Thyroid gland (tissue), 4 donors: Measurements from ENCODE around the gene PXDN. TPM values are rescaled to one million over a fixed set of nuclear protein-coding genes. Genes with fewer than 3 reads are reported as not detected.
"Not testable (repeated sequence)": the region's sequence is repeated elsewhere in the genome, so short reads cannot be mapped to it uniquely, and the experiment has no call there.

Source experiments
- DNase-seq, 2 donors: peaks; one replicate each; pipeline ENCODE4 v3.0.0-alpha.2; 2019
- H3K27ac ChIP-seq, 3 donors: fragments of 200-600 bp; sonication (generic); 1 replicate in 2 of 3; 2 replicates in 1 of 3; pipeline ENCODE4 v1.5.1; 2016 to 2019; ENCODE audit warnings: mild to moderate bottlenecking in 1 of 3, moderate library complexity in 1 of 3
- H3K27me3 ChIP-seq: fragments of 200-600 bp; sonication (generic); one replicate; pipeline ENCODE4 v1.5.1; 2019
- H3K36me3 ChIP-seq, 2 donors: fragments of 200-600 bp; sonication (generic); one replicate each; pipeline ENCODE4 v1.5.1; 2016 to 2019
- H3K4me1 ChIP-seq, 2 donors: fragments of 200-600 bp; sonication (generic); one replicate each; pipeline ENCODE4 v1.5.1; 2017 to 2019
- H3K4me3 ChIP-seq, 3 donors: fragments of 200-600 bp; sonication (generic); replicated peaks in 1 of 3; 1 replicate in 2 of 3; 2 replicates in 1 of 3; pipeline ENCODE4 v1.5.1; 2016; ENCODE audit warnings: mild to moderate bottlenecking in 1 of 3
- H3K9me3 ChIP-seq: fragments of 200-600 bp; sonication (generic); one replicate; pipeline ENCODE4 v1.5.1; 2017
- POLR2A ChIP-seq, 2 donors: fragments of 450-650 bp; IDR thresholded peaks; one replicate each; pipeline ENCODE4 v1.6.1; 2017; ENCODE audit warnings: antibody characterized with exemption in 2 of 2, mild to moderate bottlenecking in 2 of 2, moderate library complexity in 1 of 2
- WGBS, 2 donors: methylation state at CpG; one replicate each; pipeline ENCODE4 v1.1.5; 2017; 5-methylcytosine and 5-hydroxymethylcytosine counted together
- intact Hi-C: fragments of 100-400 bp; cut with DNase I; formaldehyde crosslinking; loops from one replicate; pipeline ENCODE4 v1.15.1; 2023
- total RNA-seq, 4 donors: library from RNA; depleted of rRNA; stranded (reverse); fragments of >200 nt; gene quantifications; one replicate each; pipeline ENCODE4 v1.2.3, GENCODE V29; 2016
- TF ChIP-seq, protein P1 (sequence below), 6 experiments: fragments of 200-600 bp in 3 of 6; fragments of 450-650 bp in 3 of 6; sonication (generic) in 3 of 6; IDR thresholded peaks; one replicate each; pipeline ENCODE4 v1.5.1; 2016 to 2019; ENCODE audit warnings: antibody characterized with exemption in 6 of 6, mild to moderate bottlenecking in 2 of 6, inconsistent platforms in 1 of 6, moderate library complexity in 1 of 6

PXDN gene
- total RNA-seq, 4 donors from 2014 or later = 6.9 to 17.3 (median 13.6) TPM

DNA sequence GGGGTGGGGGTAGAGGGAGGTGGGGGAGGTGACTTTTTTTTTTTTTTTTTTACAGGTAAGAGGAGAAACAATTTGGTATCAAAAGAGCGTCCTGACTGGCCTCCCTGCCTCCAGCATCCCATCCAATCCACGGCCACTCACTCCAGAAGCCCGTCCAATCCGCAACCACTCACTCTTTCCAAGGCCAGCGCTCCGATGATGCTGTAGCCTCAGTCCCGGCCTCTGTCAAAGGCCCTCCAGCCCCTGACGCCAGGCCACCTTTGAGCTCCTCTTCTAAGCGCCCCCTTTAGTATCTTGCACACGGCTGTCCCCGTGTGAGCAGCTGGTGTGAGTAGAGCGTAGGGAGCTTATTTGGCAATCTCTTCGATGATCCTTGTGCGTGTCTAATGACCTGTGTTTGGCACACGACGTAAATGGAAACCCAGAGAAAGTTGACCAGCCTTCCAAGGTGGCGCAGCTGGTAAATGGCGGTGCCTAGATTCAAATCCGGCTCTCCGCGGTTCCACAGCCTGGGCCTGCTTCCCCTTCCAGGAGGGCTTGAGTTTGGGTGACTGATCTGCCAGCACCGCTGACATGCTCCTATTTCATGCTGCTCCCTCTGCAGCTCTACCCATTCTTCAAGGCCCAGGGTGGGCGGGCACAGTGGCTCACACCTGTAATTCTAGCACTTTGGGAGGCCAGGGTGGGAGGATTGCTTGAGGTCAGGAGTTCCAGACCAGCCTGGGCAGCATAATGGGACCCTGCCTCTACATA, 23.8 kb upstream of the PXDN start:
- no peak for TF ChIP-seq POLR2A (IDR thresholded peaks at IDR 0.05)
- TF ChIP-seq, protein P1, sequence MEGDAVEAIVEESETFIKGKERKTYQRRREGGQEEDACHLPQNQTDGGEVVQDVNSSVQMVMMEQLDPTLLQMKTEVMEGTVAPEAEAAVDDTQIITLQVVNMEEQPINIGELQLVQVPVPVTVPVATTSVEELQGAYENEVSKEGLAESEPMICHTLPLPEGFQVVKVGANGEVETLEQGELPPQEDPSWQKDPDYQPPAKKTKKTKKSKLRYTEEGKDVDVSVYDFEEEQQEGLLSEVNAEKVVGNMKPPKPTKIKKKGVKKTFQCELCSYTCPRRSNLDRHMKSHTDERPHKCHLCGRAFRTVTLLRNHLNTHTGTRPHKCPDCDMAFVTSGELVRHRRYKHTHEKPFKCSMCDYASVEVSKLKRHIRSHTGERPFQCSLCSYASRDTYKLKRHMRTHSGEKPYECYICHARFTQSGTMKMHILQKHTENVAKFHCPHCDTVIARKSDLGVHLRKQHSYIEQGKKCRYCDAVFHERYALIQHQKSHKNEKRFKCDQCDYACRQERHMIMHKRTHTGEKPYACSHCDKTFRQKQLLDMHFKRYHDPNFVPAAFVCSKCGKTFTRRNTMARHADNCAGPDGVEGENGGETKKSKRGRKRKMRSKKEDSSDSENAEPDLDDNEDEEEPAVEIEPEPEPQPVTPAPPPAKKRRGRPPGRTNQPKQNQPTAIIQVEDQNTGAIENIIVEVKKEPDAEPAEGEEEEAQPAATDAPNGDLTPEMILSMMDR (IDR thresholded peaks at IDR 0.05) = no peak
- H3K9me3 ChIP-seq = no peaks in the 10 kb centered on the region
- peaks cover 0 to 4% of the 10 kb centered on the region in 2 donors for H3K4me1 ChIP-seq
- intact Hi-C loops = no loop called here
- no peaks in the 10 kb centered on the region for H3K36me3 ChIP-seq
- H3K27me3 ChIP-seq = no peaks in the 10 kb centered on the region
- H3K27ac ChIP-seq = no peak overlapping the region
- no peak for DNase-seq
- WGBS, 2 donors = 92 to 96% methylated on average over 23 of the region's 23 CpGs
- no peak overlapping the region for H3K4me3 ChIP-seq

DNA sequence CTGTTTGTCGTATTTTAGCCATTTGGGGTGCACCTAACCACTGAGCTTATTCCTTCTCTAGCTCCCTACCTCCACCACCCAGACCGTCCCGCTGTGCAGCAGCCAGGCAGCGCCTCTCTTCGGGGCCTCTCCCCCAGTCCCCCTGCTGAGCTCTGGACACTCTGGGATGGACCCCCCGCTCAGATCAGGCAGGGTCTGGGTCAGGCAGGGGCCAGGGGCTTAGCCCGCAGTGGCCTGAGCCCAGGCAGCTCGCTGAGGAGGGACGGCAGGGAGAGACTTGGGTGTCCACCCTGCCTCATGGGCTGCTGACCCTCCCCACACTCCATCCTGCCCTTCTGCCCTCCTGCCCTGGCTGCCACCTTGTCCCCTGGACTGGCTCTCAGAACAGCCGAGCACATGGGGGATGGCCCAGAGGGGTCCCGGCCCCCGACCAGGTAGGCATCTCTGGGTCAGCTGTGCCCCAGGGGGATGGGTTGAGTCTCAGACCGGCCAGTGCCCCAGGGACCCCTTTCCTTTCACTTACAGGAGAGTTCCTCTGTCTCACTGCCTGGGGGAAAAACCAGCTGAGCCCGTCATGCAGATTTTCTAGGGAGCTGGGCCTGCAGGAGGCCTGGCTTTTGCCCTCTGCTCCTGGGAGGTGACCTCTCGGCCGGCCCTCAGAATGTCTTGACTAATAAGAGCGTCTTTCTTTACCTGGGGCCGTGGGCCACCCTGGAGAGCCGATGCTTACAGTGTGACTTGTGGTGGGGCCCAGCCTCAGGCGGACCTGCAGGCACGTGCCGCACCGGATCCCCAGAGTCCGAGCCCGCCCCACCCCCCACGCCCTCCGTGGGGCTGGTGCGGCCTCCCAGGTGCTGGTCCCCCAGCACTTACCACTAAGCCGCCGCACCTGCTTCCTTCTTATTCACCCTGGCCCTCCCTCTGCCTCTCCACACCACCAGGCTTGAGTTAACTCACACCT, 22.8 kb upstream of the PXDN start:
- no peak overlapping the region for H3K4me3 ChIP-seq
- H3K9me3 ChIP-seq = no peaks in the 10 kb centered on the region
- H3K27ac ChIP-seq = no peak overlapping the region
- peaks cover 0 to 4% of the 10 kb centered on the region in 2 donors for H3K4me1 ChIP-seq
- intact Hi-C loops = no loop called here
- H3K36me3 ChIP-seq = no peaks in the 10 kb centered on the region
- DNase-seq = no peak
- TF ChIP-seq, protein P1 (IDR thresholded peaks at IDR 0.05) = no peak
- WGBS, 2 donors = 84 to 91% methylated on average over 19 to 30 of the region's 30 CpGs
- H3K27me3 ChIP-seq = no peaks in the 10 kb centered on the region

DNA sequence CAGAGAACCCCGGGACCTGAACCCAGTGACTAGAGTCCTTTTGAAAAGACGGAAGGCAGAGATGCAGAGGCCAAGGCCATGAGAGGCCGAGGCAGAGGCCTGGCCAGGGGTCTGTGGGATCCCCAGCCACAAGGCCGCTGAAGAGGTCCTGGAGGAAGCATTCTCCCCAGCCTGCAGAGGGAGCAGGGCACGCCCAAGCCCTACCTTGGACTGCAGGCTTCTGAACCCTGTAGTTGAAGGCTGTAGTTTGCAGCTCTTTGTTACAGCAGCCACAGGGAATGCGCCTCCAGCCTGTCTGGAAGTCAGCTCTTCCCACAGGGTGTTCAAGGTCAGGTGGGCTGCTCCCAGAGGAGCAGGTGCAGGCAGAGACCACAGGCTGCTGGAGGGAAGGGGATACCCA, 22.1 kb upstream of the PXDN start:
- WGBS, 2 donors = 85 to 92% methylated on average over 3 to 5 of the region's 6 CpGs
- no peak for DNase-seq

DNA sequence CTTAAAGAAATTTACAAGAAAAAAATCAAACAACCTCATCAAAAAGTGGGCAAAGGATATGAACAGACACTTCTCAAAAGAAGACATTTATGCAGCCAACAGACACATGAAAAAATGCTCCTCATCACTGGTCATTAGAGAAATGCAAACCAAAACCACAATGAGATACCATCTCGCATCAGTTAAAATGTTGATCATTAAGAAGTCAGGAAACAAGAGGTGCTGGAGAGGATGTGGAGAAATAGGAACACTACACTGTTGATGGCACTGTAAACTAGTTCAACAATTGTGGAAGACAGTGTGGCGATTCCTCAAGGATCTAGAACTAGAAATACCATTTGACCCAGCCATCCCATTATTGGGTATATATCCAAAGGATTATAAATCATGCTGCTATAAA, 20.9 kb upstream of the PXDN start:
- H3K27me3 ChIP-seq, H3K4me3 ChIP-seq, H3K9me3 ChIP-seq, H3K27ac ChIP-seq, H3K36me3 ChIP-seq, H3K4me1 ChIP-seq, DNase-seq, intact Hi-C loops: not testable (repeated sequence)
- WGBS, 2 donors = 93 to 94% methylated on average over 2 of the region's 2 CpGs

More for the DNA sequence above, 22.1 kb upstream of the PXDN start:
- H3K9me3 ChIP-seq = no peaks in the 10 kb centered on the region
- H3K27ac ChIP-seq = no peak overlapping the region
- H3K4me1 ChIP-seq = peaks cover 0 to 4% of the 10 kb centered on the region in 2 donors
- no peak for TF ChIP-seq POLR2A (IDR thresholded peaks at IDR 0.05)
- TF ChIP-seq, protein P1 (IDR thresholded peaks at IDR 0.05) = no peak
- intact Hi-C loops = no loop called here
- no peaks in the 10 kb centered on the region for H3K36me3 ChIP-seq
- no peaks in the 10 kb centered on the region for H3K27me3 ChIP-seq
- H3K4me3 ChIP-seq = no peak overlapping the region

DNA sequence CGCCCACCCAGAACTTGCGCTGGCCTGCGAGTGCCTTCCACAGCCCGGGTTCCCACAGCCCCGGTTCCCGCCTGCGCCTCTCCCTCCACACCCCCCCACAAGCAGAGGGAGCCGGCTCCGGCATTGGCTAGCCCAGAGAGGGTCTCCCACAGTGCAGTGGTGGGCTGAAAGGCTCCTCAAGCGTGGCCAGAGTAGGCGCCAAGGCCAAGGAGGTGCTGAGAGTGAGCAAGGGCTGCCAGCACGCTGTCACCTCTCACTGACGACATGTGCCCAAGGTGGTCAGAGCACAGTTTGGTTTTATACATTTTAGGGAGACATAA, 15.3 kb upstream of the PXDN start:
- H3K27ac ChIP-seq = no peak overlapping the region
- intact Hi-C loops = no loop called here
- WGBS, 2 donors = 92 to 94% methylated on average over 12 to 13 of the region's 13 CpGs
- no peak for DNase-seq
- H3K9me3 ChIP-seq = no peaks in the 10 kb centered on the region
- no peak overlapping the region for H3K4me3 ChIP-seq
- TF ChIP-seq, protein P1 (IDR thresholded peaks at IDR 0.05) = no peak
- H3K27me3 ChIP-seq = no peaks in the 10 kb centered on the region
- H3K4me1 ChIP-seq = no peaks in the 10 kb centered on the region
- no peaks in the 10 kb centered on the region for H3K36me3 ChIP-seq
